RWPE2 (cell line): ENCODE measurements around the gene GIMAP8.

ENCODE experiments used
- ATAC-seq: fragments of 200-7000 bp; cut with Tn5 transposase; 3 replicates; pipeline ENCODE4 v1.9.1; 2021; ENCODE audit warnings: low read depth
- DNase-seq: peaks from one replicate; pipeline ENCODE4 v3.0.0-alpha.2; 2020; ENCODE audit warnings: low spot score
- H3K27ac ChIP-seq: fragments of 450-650 bp; 2 replicates; pipeline ENCODE4 v1.5.1; 2017; ENCODE audit warnings: mild to moderate bottlenecking; ENCODE audit not compliant: poor library complexity, severe bottlenecking
- H3K27me3 ChIP-seq: fragments of 250-450 bp; sonication (Bioruptor Pico); 2 replicates; pipeline ENCODE4 v1.5.1; 2021; ENCODE audit warnings: mild to moderate bottlenecking, moderate library complexity; ENCODE audit not compliant: insufficient read depth, poor library complexity, severe bottlenecking
- H3K36me3 ChIP-seq: fragments of 250-450 bp; sonication (Bioruptor Pico); 2 replicates; pipeline ENCODE4 v1.5.1; 2020; ENCODE audit warnings: low read depth, mild to moderate bottlenecking, moderate library complexity
- H3K4me1 ChIP-seq: fragments of 250-450 bp; sonication (Bioruptor Pico); 2 replicates; pipeline ENCODE4 v1.5.1; 2021; ENCODE audit warnings: mild to moderate bottlenecking, moderate library complexity; ENCODE audit not compliant: insufficient read depth, poor library complexity, severe bottlenecking
- H3K4me3 ChIP-seq: fragments of 250-450 bp; sonication (Bioruptor Pico); 2 replicates; pipeline ENCODE4 v1.5.1; 2021; ENCODE audit warnings: mild to moderate bottlenecking, moderate library complexity; ENCODE audit not compliant: severe bottlenecking
- H3K9me3 ChIP-seq: fragments of 250-450 bp; sonication (Bioruptor Pico); 2 replicates; pipeline ENCODE4 v1.5.1; 2021; ENCODE audit warnings: mild to moderate bottlenecking, moderate library complexity; ENCODE audit not compliant: severe bottlenecking
- CTCF ChIP-seq: fragments of 450-650 bp; IDR thresholded peaks from one replicate; pipeline ENCODE4 v1.5.1; 2017; ENCODE audit warnings: mild to moderate bottlenecking, moderate library complexity; ENCODE audit not compliant: poor library complexity, severe bottlenecking

Gene GIMAP8

GRCh38 chr7:150431839-150432658, 18.4 kb upstream of the GIMAP8 start:
- H3K36me3 ChIP-seq = no peaks in the 10 kb centered on the region
- DNase-seq (no peak), ATAC-seq (no peak)
- no peak for TF ChIP-seq CTCF
- H3K27me3 ChIP-seq = no peaks in the 10 kb centered on the region
- no peaks in the 10 kb centered on the region for H3K4me1 ChIP-seq
- no peak overlapping the region for H3K4me3 ChIP-seq
- H3K27ac ChIP-seq = no peak overlapping the region
- H3K9me3 ChIP-seq = no peaks in the 10 kb centered on the region

GRCh38 chr7:150432915-150433892, 17.2 kb upstream of the GIMAP8 start:
- DNase-seq (no peak), ATAC-seq (no peak)
- Histone ChIP-seq H3K27me3 (no peaks in the 10 kb centered on the region), H3K27ac (no peak overlapping the region), H3K36me3 (no peaks in the 10 kb centered on the region), H3K9me3 (no peaks in the 10 kb centered on the region), H3K4me3 (no peak overlapping the region), H3K4me1 (no peaks in the 10 kb centered on the region)
- TF ChIP-seq CTCF = no peak

GRCh38 chr7:150434240-150434639, 16.2 kb upstream of the GIMAP8 start:
- no peak for TF ChIP-seq CTCF
- no peaks in the 10 kb centered on the region for H3K36me3 ChIP-seq
- H3K4me1 ChIP-seq = no peaks in the 10 kb centered on the region
- H3K27ac ChIP-seq = no peak overlapping the region
- ATAC-seq (no peak), DNase-seq (no peak)
- H3K27me3 ChIP-seq = no peaks in the 10 kb centered on the region
- H3K4me3 ChIP-seq = no peak overlapping the region
- no peaks in the 10 kb centered on the region for H3K9me3 ChIP-seq

- H3K36me3 ChIP-seq = no peaks in the 10 kb centered on the region
- DNase-seq (no peak), ATAC-seq (no peak)
- no peak for TF ChIP-seq CTCF
- H3K27me3 ChIP-seq = no peaks in the 10 kb centered on the region
- no peak overlapping the region for H3K4me3 ChIP-seq
- no peak overlapping the region for H3K27ac ChIP-seq
- no peaks in the 10 kb centered on the region for H3K4me1 ChIP-seq
- no peaks in the 10 kb centered on the region for H3K9me3 ChIP-seq
Measured at GRCh38 chr7:150435047-150435389, 15.4 kb upstream of the GIMAP8 start.
